GM12865 (cell line): Measurements from ENCODE around the gene ADD2.
A peak's percentile ranks its signal among the peaks of the same experiment; 100 is the strongest.

Experiments
- DNase-seq: peaks from one replicate; pipeline ENCODE4 v3.0.0; 2010; ENCODE audit warnings: low read depth
- H3K4me3 ChIP-seq: 2 replicates; pipeline ENCODE4 v1.5.1; 2011; ENCODE audit warnings: mild to moderate bottlenecking, low read depth, low read length, control low read depth
- CTCF ChIP-seq: IDR thresholded peaks from 2 replicates; pipeline ENCODE4 v1.5.1; 2011; ENCODE audit warnings: low read length, control low read depth, low read depth, inconsistent platforms; ENCODE audit not compliant: insufficient read depth; ENCODE audit errors: missing control alignments

Gene ADD2

GRCh38 chr2:70771446-70771845, 3.4 kb upstream of the ADD2 start:
- no peak overlapping the region for H3K4me3 ChIP-seq
- peak; percentile 44 for DNase-seq
- TF ChIP-seq CTCF = no peak

GRCh38 chr2:70769450-70769849, 1.4 kb upstream of the ADD2 start:
- no peak overlapping the region for H3K4me3 ChIP-seq
- no peak for TF ChIP-seq CTCF
- DNase-seq = no peak

GRCh38 chr2:70768590-70769085, 638 bp upstream of the ADD2 start:
- no peak for DNase-seq
- no peak for TF ChIP-seq CTCF
- H3K4me3 ChIP-seq = no peak overlapping the region

GRCh38 chr2:70767079-70767698, 811 bp downstream of the ADD2 start:
- no peak overlapping the region; the same call in 1 of the 2 replicates for H3K4me3 ChIP-seq
- TF ChIP-seq CTCF = no peak
- no peak for DNase-seq

- no peak for TF ChIP-seq CTCF
- DNase-seq = no peak
- no peak overlapping the region for H3K4me3 ChIP-seq
Measured at GRCh38 chr2:70766357-70767078, 1.5 kb downstream of the ADD2 start.

- no peak overlapping the region for H3K4me3 ChIP-seq
- TF ChIP-seq CTCF = no peak
- DNase-seq = no peak
Measured at GRCh38 chr2:70765507-70765906, 2.5 kb downstream of the ADD2 start.
